GM12878 (cell line): Measurements from ENCODE around the gene PPP2R5D. TPM values are rescaled to one million over a fixed set of nuclear protein-coding genes. Genes with fewer than 3 reads are reported as not detected.

Experiments
- ASH2L ChIP-seq: fragments of 300-600, 200-600 bp; sonication (generic); IDR thresholded peaks from 2 replicates; pipeline ENCODE4 v1.6.1; 2017; ENCODE audit warnings: low read depth, mild to moderate bottlenecking, borderline replicate concordance
- FOXK2 ChIP-seq: fragments of 450-650 bp; IDR thresholded peaks from 2 replicates; pipeline ENCODE4 v1.6.1; 2017; ENCODE audit warnings: mild to moderate bottlenecking, moderate library complexity
- HDAC6 ChIP-seq: fragments of 200-600 bp; sonication (generic); IDR thresholded peaks from one replicate; pipeline ENCODE4 v1.8.0; 2017; ENCODE audit warnings: antibody characterized with exemption; ENCODE audit not compliant: unreplicated experiment
- IKZF2 ChIP-seq, 2 experiments: fragments of 450-650 bp; IDR thresholded peaks; 2 replicates each; pipeline ENCODE4 v1.6.1; 2017; ENCODE audit warnings: mild to moderate bottlenecking in 2 of 2, moderate library complexity in 2 of 2
- KDM1A ChIP-seq: fragments of 200-600 bp; sonication (generic); IDR thresholded peaks from 2 replicates; pipeline ENCODE4 v1.6.1; 2016; ENCODE audit warnings: borderline replicate concordance
- MTA3 ChIP-seq: IDR thresholded peaks from 2 replicates; pipeline ENCODE4 v1.6.1; 2012; ENCODE audit warnings: low read length, inconsistent platforms, borderline replicate concordance
- MYB ChIP-seq: fragments of 150-350 bp; IDR thresholded peaks from 2 replicates; pipeline ENCODE4 v1.6.1; 2014; ENCODE audit warnings: mild to moderate bottlenecking, low read depth, low read length, borderline replicate concordance
- NBN ChIP-seq: fragments of 450-650 bp; IDR thresholded peaks from 2 replicates; pipeline ENCODE4 v1.6.1; 2016
- NFXL1 ChIP-seq: fragments of 450-650 bp; IDR thresholded peaks from 2 replicates; pipeline ENCODE4 v1.6.1; 2017; ENCODE audit warnings: antibody characterized with exemption, mild to moderate bottlenecking, borderline replicate concordance
- PBX3 ChIP-seq: IDR thresholded peaks from 2 replicates; pipeline ENCODE4 v1.6.1; 2011; ENCODE audit warnings: mild to moderate bottlenecking, low read depth, low read length, moderate library complexity; ENCODE audit not compliant: insufficient replicate concordance
- PKNOX1 ChIP-seq: fragments of 450-650 bp; IDR thresholded peaks from 2 replicates; pipeline ENCODE4 v1.6.1; 2016; ENCODE audit warnings: mild to moderate bottlenecking
- POLR2AphosphoS2 ChIP-seq: IDR thresholded peaks from 2 replicates; pipeline ENCODE4 v1.6.1; 2011; ENCODE audit warnings: low read depth, mild to moderate bottlenecking, low read length, improper control_type of control experiment, moderate library complexity
- POLR2AphosphoS5 ChIP-seq: IDR thresholded peaks from 2 replicates; pipeline ENCODE4 v1.6.1; 2011; ENCODE audit warnings: mild to moderate bottlenecking, low read length, inconsistent platforms
- SPI1 ChIP-seq: IDR thresholded peaks from 2 replicates; pipeline ENCODE4 v1.6.1; 2011; ENCODE audit warnings: low read depth, mild to moderate bottlenecking, low read length, moderate library complexity, borderline replicate concordance; ENCODE audit not compliant: insufficient read depth
- STAT3 ChIP-seq: IDR thresholded peaks from 2 replicates; pipeline ENCODE4 v1.6.1; 2011; ENCODE audit warnings: low read depth, low read length, improper control_type of control experiment
- TAF1 ChIP-seq: IDR thresholded peaks from 2 replicates; pipeline ENCODE4 v1.6.1; 2011; ENCODE audit warnings: mild to moderate bottlenecking, low read depth, low read length, borderline replicate concordance
- TBL1XR1 ChIP-seq: IDR thresholded peaks from 2 replicates; pipeline ENCODE4 v1.6.1; 2012; ENCODE audit warnings: low read depth, low read length, improper control_type of control experiment
- ZNF207 ChIP-seq: fragments of 450-650 bp; IDR thresholded peaks from 2 replicates; pipeline ENCODE4 v1.6.1; 2014; ENCODE audit warnings: antibody characterized with exemption, mild to moderate bottlenecking, borderline replicate concordance
- polyA plus RNA-seq, 11 experiments: library from polyadenylated mRNA; depleted of rRNA in 4 of 11; unstranded in 6 of 11; stranded (reverse) in 5 of 11; fragments of >200 nt; fragmentation: Nextera tagmentation in 4 of 11; fragmentation: Illumina TruSeq in 1 of 11; extraction: Ambion mirVana in 4 of 11; extraction: Trizol in 1 of 11; gene quantifications; 1 replicate in 1 of 11; 2 replicates in 10 of 11; pipeline versions ENCODE4 v1.2.1 to v1.2.3, GENCODE V29; 2011 to 2016; ENCODE audit warnings: inconsistent platforms in 2 of 11, missing spikeins in 2 of 11, low read depth in 1 of 11
- total RNA-seq, 4 experiments: library from RNA; depleted of rRNA in 3 of 4; stranded (reverse); fragments of >200 nt in 3 of 4; fragmentation: Illumina TruSeq in 1 of 4; extraction: Trizol in 1 of 4; gene quantifications; 2 replicates each; pipeline versions ENCODE4 v1.2.1 to v1.2.3, GENCODE V29; 2013 to 2021
- TF ChIP-seq, protein P1 (sequence below): fragments of 450-650 bp; IDR thresholded peaks from 2 replicates; pipeline ENCODE4 v1.6.1; 2014; ENCODE audit warnings: mild to moderate bottlenecking
- TF ChIP-seq, protein P2 (sequence below): IDR thresholded peaks from 2 replicates; pipeline ENCODE4 v1.6.1; 2012; ENCODE audit warnings: mild to moderate bottlenecking, low read depth, low read length

PPP2R5D gene
- total and polyA plus RNA-seq, 10 of the 15 experiments (the other 5 are each of a cell fraction or from before 2014, with no cell fraction given), result 1.5 to 59.0 (median 32.0) TPM

DNA sequence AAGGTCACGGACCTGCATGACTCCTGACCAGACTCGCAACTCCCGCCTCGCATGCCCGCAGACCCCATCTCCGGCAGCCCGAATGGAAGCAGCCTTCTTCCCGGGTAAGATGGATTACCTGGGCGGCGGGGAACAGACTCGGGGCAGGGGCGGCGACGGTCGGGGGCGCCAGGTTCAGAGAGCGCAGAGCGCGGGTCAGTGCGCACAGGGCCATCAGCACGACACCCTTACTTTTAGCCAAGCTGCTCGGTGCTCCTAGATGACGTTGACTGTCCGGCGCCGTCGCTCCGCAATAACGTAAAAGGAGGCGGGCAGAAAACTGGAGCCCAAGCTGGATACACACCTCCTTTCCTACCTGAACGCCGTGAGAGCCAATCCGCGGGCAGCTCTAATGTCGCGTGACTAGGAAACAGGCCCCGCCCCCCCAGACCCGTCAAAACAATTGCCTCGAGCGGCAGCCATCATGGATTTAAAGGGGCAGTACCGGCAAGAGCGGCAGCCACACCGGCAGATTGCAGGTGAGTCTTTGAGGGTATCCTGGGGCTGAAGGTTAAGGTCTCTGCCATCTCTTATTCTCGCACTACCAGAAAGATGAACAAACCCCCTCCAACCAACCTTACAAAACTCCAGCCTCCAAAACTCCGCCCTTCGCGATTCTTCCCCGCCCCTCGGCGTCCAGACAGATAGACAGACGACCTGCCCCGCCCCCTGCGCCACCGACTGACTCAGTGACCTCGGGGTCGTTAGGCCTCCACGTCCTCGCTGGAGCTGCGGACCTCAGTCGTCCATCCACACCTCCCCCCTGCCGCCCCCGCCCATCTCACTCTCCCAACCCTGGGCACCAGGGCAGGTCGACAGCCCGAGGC, 75.0 kb downstream of the PPP2R5D start, which contains the start of the genes KLC4 and MRPL2 (continued):
- no peak for TF ChIP-seq IKZF2 (IDR thresholded peaks at IDR 0.05)
- no peak for TF ChIP-seq SPI1
- TF ChIP-seq, protein P1, sequence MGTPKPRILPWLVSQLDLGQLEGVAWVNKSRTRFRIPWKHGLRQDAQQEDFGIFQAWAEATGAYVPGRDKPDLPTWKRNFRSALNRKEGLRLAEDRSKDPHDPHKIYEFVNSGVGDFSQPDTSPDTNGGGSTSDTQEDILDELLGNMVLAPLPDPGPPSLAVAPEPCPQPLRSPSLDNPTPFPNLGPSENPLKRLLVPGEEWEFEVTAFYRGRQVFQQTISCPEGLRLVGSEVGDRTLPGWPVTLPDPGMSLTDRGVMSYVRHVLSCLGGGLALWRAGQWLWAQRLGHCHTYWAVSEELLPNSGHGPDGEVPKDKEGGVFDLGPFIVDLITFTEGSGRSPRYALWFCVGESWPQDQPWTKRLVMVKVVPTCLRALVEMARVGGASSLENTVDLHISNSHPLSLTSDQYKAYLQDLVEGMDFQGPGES, result no peak
- TF ChIP-seq, protein P2, sequence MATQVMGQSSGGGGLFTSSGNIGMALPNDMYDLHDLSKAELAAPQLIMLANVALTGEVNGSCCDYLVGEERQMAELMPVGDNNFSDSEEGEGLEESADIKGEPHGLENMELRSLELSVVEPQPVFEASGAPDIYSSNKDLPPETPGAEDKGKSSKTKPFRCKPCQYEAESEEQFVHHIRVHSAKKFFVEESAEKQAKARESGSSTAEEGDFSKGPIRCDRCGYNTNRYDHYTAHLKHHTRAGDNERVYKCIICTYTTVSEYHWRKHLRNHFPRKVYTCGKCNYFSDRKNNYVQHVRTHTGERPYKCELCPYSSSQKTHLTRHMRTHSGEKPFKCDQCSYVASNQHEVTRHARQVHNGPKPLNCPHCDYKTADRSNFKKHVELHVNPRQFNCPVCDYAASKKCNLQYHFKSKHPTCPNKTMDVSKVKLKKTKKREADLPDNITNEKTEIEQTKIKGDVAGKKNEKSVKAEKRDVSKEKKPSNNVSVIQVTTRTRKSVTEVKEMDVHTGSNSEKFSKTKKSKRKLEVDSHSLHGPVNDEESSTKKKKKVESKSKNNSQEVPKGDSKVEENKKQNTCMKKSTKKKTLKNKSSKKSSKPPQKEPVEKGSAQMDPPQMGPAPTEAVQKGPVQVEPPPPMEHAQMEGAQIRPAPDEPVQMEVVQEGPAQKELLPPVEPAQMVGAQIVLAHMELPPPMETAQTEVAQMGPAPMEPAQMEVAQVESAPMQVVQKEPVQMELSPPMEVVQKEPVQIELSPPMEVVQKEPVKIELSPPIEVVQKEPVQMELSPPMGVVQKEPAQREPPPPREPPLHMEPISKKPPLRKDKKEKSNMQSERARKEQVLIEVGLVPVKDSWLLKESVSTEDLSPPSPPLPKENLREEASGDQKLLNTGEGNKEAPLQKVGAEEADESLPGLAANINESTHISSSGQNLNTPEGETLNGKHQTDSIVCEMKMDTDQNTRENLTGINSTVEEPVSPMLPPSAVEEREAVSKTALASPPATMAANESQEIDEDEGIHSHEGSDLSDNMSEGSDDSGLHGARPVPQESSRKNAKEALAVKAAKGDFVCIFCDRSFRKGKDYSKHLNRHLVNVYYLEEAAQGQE, result no peak
- TF ChIP-seq POLR2AphosphoS2, result peak; percentile 62; the same call in 1 of the 2 replicates
- TF ChIP-seq ZNF207, result no peak
- TF ChIP-seq KDM1A, result no peak
- TF ChIP-seq TAF1, result peak; percentile 59
- peak; percentile 27; the same call in 1 of the 2 replicates for TF ChIP-seq ASH2L
- TF ChIP-seq NFXL1, result no peak
- no peak for TF ChIP-seq HDAC6
- no peak for TF ChIP-seq TBL1XR1
- TF ChIP-seq POLR2AphosphoS5, result peak; percentile 91
- peak; percentile 78 for TF ChIP-seq PBX3
- peak; percentile 96 for TF ChIP-seq NBN
- no peak for TF ChIP-seq MYB
- TF ChIP-seq FOXK2, result peak; percentile 70
- no peak for TF ChIP-seq STAT3
- peak; percentile 94 for TF ChIP-seq PKNOX1
- TF ChIP-seq MTA3, result no peak
